ENCODE data around the gene GPX2. TPM values are rescaled to one million over a fixed set of nuclear protein-coding genes. Genes with fewer than 3 reads are reported as not detected.

Gene GPX2
- total RNA-seq, 4 donors from 2014 or later = 0.49 to 1.4 (median 0.61) TPM; not detected in 1

- H3K36me3 ChIP-seq = no peaks in the 10 kb centered on the region
- in situ Hi-C loops (cut with MboI; ENCODE audit: low sequenced_read_pairs in 4 of 4) = no loop called here
- peaks cover 12 to 14% of the 10 kb centered on the region in 2 donors for H3K4me1 ChIP-seq
- TF ChIP-seq CTCF (IDR thresholded peaks at IDR 0.05 in 4 of 5, conservative IDR thresholded peaks at IDR 0.05 in 1 of 5) (no peak), POLR2A (IDR thresholded peaks at IDR 0.05) (no peak)
- H3K4me3 ChIP-seq = no peak overlapping the region
- no peaks in the 10 kb centered on the region for H3K27me3 ChIP-seq
- intact Hi-C loops (cut with DNase I; ENCODE audit: low total_unique reads) = no loop called here
- peak overlapping the region in 1 of 4 donors; percentile 2 for H3K27ac ChIP-seq
- H3K9me3 ChIP-seq = no peaks in the 10 kb centered on the region
- ATAC-seq (peak in 1 of 2 donors; percentile 18), DNase-seq (no peak)
Measured at GRCh38 chr14:64958743-64959142, 16.2 kb upstream of the GPX2 start.

GRCh38 chr14:64958201-64958600 is 15.7 kb upstream of the GPX2 start:
- TF ChIP-seq CTCF (IDR thresholded peaks at IDR 0.05 in 4 of 5, conservative IDR thresholded peaks at IDR 0.05 in 1 of 5) (no peak), POLR2A (IDR thresholded peaks at IDR 0.05) (no peak)
- peaks cover 18 to 20% of the 10 kb centered on the region in 2 donors for H3K4me1 ChIP-seq
- H3K9me3 ChIP-seq = no peaks in the 10 kb centered on the region
- no peaks in the 10 kb centered on the region for H3K36me3 ChIP-seq
- in situ Hi-C loops (cut with MboI; ENCODE audit: low sequenced_read_pairs in 4 of 4) = no loop called here
- H3K27ac ChIP-seq = no peak overlapping the region
- no peaks in the 10 kb centered on the region for H3K27me3 ChIP-seq
- H3K4me3 ChIP-seq = no peak overlapping the region
- DNase-seq (no peak), ATAC-seq (no peak)
- intact Hi-C loops (cut with DNase I; ENCODE audit: low total_unique reads) = no loop called here

GRCh38 chr14:64956697-64957406 is 14.3 kb upstream of the GPX2 start:
- H3K9me3 ChIP-seq = no peaks in the 10 kb centered on the region
- no peaks in the 10 kb centered on the region for H3K36me3 ChIP-seq
- peaks cover 30 to 32% of the 10 kb centered on the region in 2 donors for H3K4me1 ChIP-seq
- ATAC-seq = no peak
- TF ChIP-seq CTCF (IDR thresholded peaks at IDR 0.05 in 4 of 5, conservative IDR thresholded peaks at IDR 0.05 in 1 of 5) (no peak), POLR2A (IDR thresholded peaks at IDR 0.05) (no peak)
- no peak overlapping the region for H3K27ac ChIP-seq
- intact Hi-C loops (cut with DNase I; ENCODE audit: low total_unique reads) (no loop called here), in situ Hi-C loops (cut with MboI; ENCODE audit: low sequenced_read_pairs in 4 of 4) (no loop called here)
- no peak for DNase-seq
- H3K4me3 ChIP-seq = no peak overlapping the region
- H3K27me3 ChIP-seq = no peaks in the 10 kb centered on the region

GRCh38 chr14:64955297-64955696 is 12.8 kb upstream of the GPX2 start:
- peaks cover 36 to 41% of the 10 kb centered on the region in 2 donors for H3K4me1 ChIP-seq
- H3K27me3 ChIP-seq = no peaks in the 10 kb centered on the region
- no peak overlapping the region for H3K27ac ChIP-seq
- ATAC-seq = no peak
- no peak overlapping the region for H3K4me3 ChIP-seq
- no peaks in the 10 kb centered on the region for H3K9me3 ChIP-seq
- no peak for DNase-seq
- intact Hi-C loops (cut with DNase I; ENCODE audit: low total_unique reads) (no loop called here), in situ Hi-C loops (cut with MboI; ENCODE audit: low sequenced_read_pairs in 4 of 4) (no loop called here)
- TF ChIP-seq CTCF (IDR thresholded peaks at IDR 0.05 in 4 of 5, conservative IDR thresholded peaks at IDR 0.05 in 1 of 5) (no peak), POLR2A (IDR thresholded peaks at IDR 0.05) (no peak)
- no peaks in the 10 kb centered on the region for H3K36me3 ChIP-seq

Data from gastrocnemius medialis (tissue), 4 donors.